H1 (cell line): ENCODE data around the gene STYK1. TPM values are rescaled to one million over a fixed set of nuclear protein-coding genes. Genes with fewer than 3 reads are reported as not detected.

Source experiments
- CTCF ChIA-PET: fragments of 300-600 bp; sonication (Branson Sonifier 250); formaldehyde crosslinking; loops from one replicate; lab custom pipeline; 2021; ENCODE audit not compliant: partially characterized antibody; lab: Charles Lee
- POLR2A ChIA-PET: fragments of 300-600 bp; sonication (Branson Sonifier 250); formaldehyde crosslinking; loops from one replicate; lab custom pipeline; 2021; ENCODE audit warnings: inconsistent platforms; ENCODE audit not compliant: partially characterized antibody; lab: Charles Lee
- DNase-seq, 2 experiments: peaks; one replicate each; pipeline versions ENCODE4 v3.0.0 to v3.0.0-alpha.2; 2010 to 2022; ENCODE audit warnings: low spot score in 2 of 2, low read depth in 1 of 2, mixed read lengths in 1 of 2
- FAIRE-seq: peaks from 2 replicates; lab custom pipeline; 2011; peaks lifted over from hg19 to GRCh38; lab: Jason Lieb, UNC
- H2AFZ ChIP-seq: 2 replicates; pipeline ENCODE4 v1.8.1; 2012; ENCODE audit warnings: low read length, inconsistent platforms
- H2AK5ac ChIP-seq: 2 replicates; pipeline ENCODE4 v1.6.1; 2013; ENCODE audit warnings: low read depth, low read length
- H2BK120ac ChIP-seq: replicated peaks from 2 replicates; pipeline ENCODE3; 2013; ENCODE audit warnings: low read depth, low read length, inconsistent platforms
- H2BK12ac ChIP-seq: 2 replicates; pipeline ENCODE4 v1.6.1; 2013; ENCODE audit warnings: low read depth, low read length
- H2BK15ac ChIP-seq: 2 replicates; pipeline ENCODE4 v1.6.1; 2013; ENCODE audit warnings: low read length
- H2BK20ac ChIP-seq: 2 replicates; pipeline ENCODE4 v1.6.1; 2013; ENCODE audit warnings: low read length
- H2BK5ac ChIP-seq: 2 replicates; pipeline ENCODE4 v1.6.1; 2013; ENCODE audit warnings: low read depth, low read length
- H3K14ac ChIP-seq: 2 replicates; pipeline ENCODE4 v1.6.1; 2013; ENCODE audit warnings: inconsistent platforms; ENCODE audit not compliant: insufficient read length
- H3K18ac ChIP-seq: 2 replicates; pipeline ENCODE4 v1.6.1; 2013; ENCODE audit warnings: low read length; ENCODE audit errors: extremely low read depth
- H3K23ac ChIP-seq: 2 replicates; pipeline ENCODE4 v1.6.1; 2013; ENCODE audit warnings: inconsistent platforms; ENCODE audit not compliant: insufficient read length
- H3K23me2 ChIP-seq: 2 replicates; pipeline ENCODE4 v1.6.1; 2013; ENCODE audit warnings: low read depth, low read length
- H3K27ac ChIP-seq: 2 replicates; pipeline ENCODE4 v1.6.1; 2011; ENCODE audit warnings: low read depth, low read length, inconsistent platforms
- H3K27me3 ChIP-seq, 4 experiments: replicated peaks in 1 of 4; 1 replicate in 1 of 4; 2 replicates in 3 of 4; pipeline versions ENCODE4 v1.6.1 to v1.8.1; 2011 to 2013; ENCODE audit warnings: low read length in 3 of 4, mild to moderate bottlenecking in 3 of 4, inconsistent platforms in 2 of 4, mixed read lengths in 2 of 4, moderate library complexity in 1 of 4; ENCODE audit not compliant: control insufficient read depth in 3 of 4, insufficient read depth in 3 of 4; ENCODE audit errors: extremely low read depth in 1 of 4
- H3K36me3 ChIP-seq, 4 experiments: 2 replicates each; pipeline versions ENCODE4 v1.6.1 to v1.8.1; 2011 to 2013; ENCODE audit warnings: mild to moderate bottlenecking in 4 of 4, low read length in 3 of 4, moderate library complexity in 2 of 4, control low read depth in 1 of 4, inconsistent platforms in 1 of 4; ENCODE audit not compliant: insufficient read depth in 4 of 4, control insufficient read depth in 2 of 4
- H3K4ac ChIP-seq: replicated peaks from 2 replicates; pipeline ENCODE3; 2013; ENCODE audit warnings: low read length, low read depth, mixed read lengths, inconsistent platforms; ENCODE audit not compliant: insufficient read length
- H3K4me1 ChIP-seq, 4 experiments: replicated peaks in 1 of 4; 1 replicate in 1 of 4; 2 replicates in 3 of 4; pipeline versions ENCODE4 v1.6.1 to v1.8.1; 2011 to 2013; ENCODE audit warnings: low read length in 3 of 4, inconsistent platforms in 2 of 4, mixed read lengths in 1 of 4; ENCODE audit not compliant: insufficient read depth in 4 of 4, control insufficient read depth in 3 of 4
- H3K4me2 ChIP-seq, 2 experiments: 2 replicates each; pipeline versions ENCODE4 v1.6.1 to v1.8.1; 2011 to 2013; ENCODE audit warnings: low read depth in 2 of 2, low read length in 2 of 2, control low read depth in 1 of 2, inconsistent platforms in 1 of 2, mild to moderate bottlenecking in 1 of 2; ENCODE audit not compliant: insufficient read depth in 1 of 2
- H3K4me3 ChIP-seq, 4 experiments: fragments of 200-600, 300-600 bp in 1 of 4; sonication (generic), shearing (Covaris generic), sonication (Bioruptor Twin) in 1 of 4; 2 replicates each; pipeline versions ENCODE4 v1.5.1 to v1.8.1; 2011 to 2016; ENCODE audit warnings: low read length in 4 of 4, low read depth in 3 of 4, control low read depth in 2 of 4, inconsistent platforms in 2 of 4, mild to moderate bottlenecking in 2 of 4, mixed read lengths in 1 of 4, moderate library complexity in 1 of 4; ENCODE audit not compliant: insufficient read depth in 2 of 4; ENCODE audit errors: extremely low read depth in 1 of 4
- H3K56ac ChIP-seq: replicated peaks from 2 replicates; pipeline ENCODE3; 2013; ENCODE audit warnings: low read depth, mild to moderate bottlenecking, mixed read lengths, low read length, inconsistent platforms; ENCODE audit not compliant: insufficient read length
- H3K79me1 ChIP-seq: 2 replicates; pipeline ENCODE4 v1.6.1; 2013; ENCODE audit warnings: low read depth, low read length, control low read depth
- H3K79me2 ChIP-seq, 2 experiments: 2 replicates each; pipeline versions ENCODE4 v1.6.1 to v1.8.1; 2012 to 2013; ENCODE audit warnings: low read length in 2 of 2, mild to moderate bottlenecking in 2 of 2, inconsistent platforms in 1 of 2; ENCODE audit not compliant: insufficient read depth in 2 of 2, control insufficient read depth in 1 of 2
- H3K9ac ChIP-seq, 4 experiments: replicated peaks in 1 of 4; 1 replicate in 1 of 4; 2 replicates in 3 of 4; pipeline versions ENCODE4 v1.6.1 to v1.8.1; 2011 to 2013; ENCODE audit warnings: low read depth in 3 of 4, low read length in 3 of 4, control low read depth in 2 of 4, mild to moderate bottlenecking in 2 of 4, moderate library complexity in 2 of 4, inconsistent platforms in 1 of 4; ENCODE audit errors: extremely low read depth in 1 of 4
- H3K9me3 ChIP-seq, 2 experiments: 2 replicates each; pipeline versions ENCODE4 v1.6.1 to v1.8.1; 2012 to 2013; ENCODE audit warnings: mild to moderate bottlenecking in 2 of 2, moderate library complexity in 2 of 2, control low read depth in 1 of 2, inconsistent platforms in 1 of 2, low read depth in 1 of 2, low read length in 1 of 2, mixed read lengths in 1 of 2; ENCODE audit not compliant: insufficient read depth in 2 of 2
- H4K20me1 ChIP-seq, 2 experiments: replicated peaks in 1 of 2; 2 replicates each; pipeline versions ENCODE3 to v1.8.1; 2011 to 2013; ENCODE audit warnings: inconsistent platforms in 2 of 2, low read length in 2 of 2, mild to moderate bottlenecking in 1 of 2; ENCODE audit not compliant: insufficient read depth in 2 of 2, control insufficient read depth in 1 of 2
- H4K5ac ChIP-seq: 2 replicates; pipeline ENCODE4 v1.6.1; 2013; ENCODE audit warnings: low read length, low read depth, mixed read lengths, inconsistent platforms; ENCODE audit not compliant: insufficient read length
- H4K8ac ChIP-seq: 2 replicates; pipeline ENCODE4 v1.8.0; 2013; ENCODE audit warnings: mild to moderate bottlenecking, moderate library complexity, low read length, inconsistent platforms; ENCODE audit not compliant: insufficient read depth; ENCODE audit errors: extremely low read depth
- H4K91ac ChIP-seq: replicated peaks from 2 replicates; pipeline ENCODE3; 2013; ENCODE audit warnings: low read length, mixed read lengths, inconsistent platforms; ENCODE audit not compliant: insufficient read length
- ATF2 ChIP-seq: IDR thresholded peaks from 2 replicates; pipeline ENCODE4 v1.6.1; 2012; ENCODE audit warnings: low read length, inconsistent platforms
- BACH1 ChIP-seq: IDR thresholded peaks from 2 replicates; pipeline ENCODE4 v1.6.1; 2012; ENCODE audit warnings: low read length, improper control_type of control experiment
- CEBPB ChIP-seq: IDR thresholded peaks from 2 replicates; pipeline ENCODE4 v1.6.1; 2012; ENCODE audit warnings: low read depth, low read length
- CHD2 ChIP-seq: IDR thresholded peaks from 2 replicates; pipeline ENCODE4 v1.6.1; 2012; ENCODE audit warnings: low read length, improper control_type of control experiment
- EP300 ChIP-seq, 2 experiments: IDR thresholded peaks; 1 replicate in 1 of 2; 2 replicates in 1 of 2; pipeline ENCODE4 v1.6.1; 2011 to 2012; ENCODE audit warnings: low read depth in 2 of 2, low read length in 2 of 2, mild to moderate bottlenecking in 2 of 2, borderline replicate concordance in 1 of 2, inconsistent platforms in 1 of 2, moderate library complexity in 1 of 2
- FOSL1 ChIP-seq: IDR thresholded peaks from 2 replicates; pipeline ENCODE4 v1.6.1; 2011; ENCODE audit warnings: mild to moderate bottlenecking, low read depth, low read length, moderate library complexity; ENCODE audit not compliant: insufficient read depth
- GABPA ChIP-seq: IDR thresholded peaks from 2 replicates; pipeline ENCODE4 v1.6.1; 2011; ENCODE audit warnings: mild to moderate bottlenecking, low read length, moderate library complexity, borderline replicate concordance; ENCODE audit not compliant: insufficient read depth
- JUN ChIP-seq: IDR thresholded peaks from 2 replicates; pipeline ENCODE4 v1.6.1; 2011; ENCODE audit warnings: low read depth, mild to moderate bottlenecking, improper control_type of control experiment, low read length
- NRF1 ChIP-seq: IDR thresholded peaks from 2 replicates; pipeline ENCODE4 v1.6.1; 2011; ENCODE audit warnings: mild to moderate bottlenecking, low read depth, low read length, improper control_type of control experiment
- RBBP5 ChIP-seq: IDR thresholded peaks from 2 replicates; pipeline ENCODE4 v1.7.1; 2012; ENCODE audit warnings: low read depth, mild to moderate bottlenecking, inconsistent platforms, low read length, moderate library complexity, borderline replicate concordance
- TCF12 ChIP-seq: IDR thresholded peaks from 2 replicates; pipeline ENCODE4 v1.6.1; 2011; ENCODE audit warnings: low read depth, mild to moderate bottlenecking, low read length
- WGBS, 2 experiments: shearing (Covaris generic) in 1 of 2; methylation state at CpG; one replicate each; pipeline versions ENCODE4 v1.1.6 to v1.1.7; 2013 to 2015; ENCODE audit warnings: low lambda C conversion rate in 2 of 2, mixed read lengths in 2 of 2, inconsistent platforms in 1 of 2, low coverage in 1 of 2, missing lambda C conversion rate in 1 of 2; ENCODE audit not compliant: insufficient replicate concordance in 2 of 2, insufficient coverage in 1 of 2, insufficient read length in 1 of 2; ENCODE audit errors: extremely low coverage in 1 of 2, missing lambda C conversion rate in 1 of 2; 5-methylcytosine and 5-hydroxymethylcytosine counted together
- polyA plus RNA-seq, 7 experiments: library from polyadenylated mRNA; depleted of rRNA in 3 of 7; stranded (reverse) in 5 of 7; unstranded in 2 of 7; fragments of >200 nt in 5 of 7; fragments of 200-250 nt in 2 of 7; gene quantifications; 1 replicate in 5 of 7; 2 replicates in 1 of 7; 4 replicates in 1 of 7; pipeline versions ENCODE4 v1.2.1 to v1.2.3, GENCODE V29; 2011 to 2013; ENCODE audit warnings: missing spikeins in 2 of 7, mixed read lengths in 2 of 7
- total RNA-seq: library from RNA; stranded (reverse); fragmentation: NEBNext Ultra II Directional; extraction: Animal tissue kit (Norgen Biotek cat#: 25700); gene quantifications from 2 replicates; pipeline ENCODE4 v1.2.1, GENCODE V29; 2021
- TF ChIP-seq, protein P1 (sequence below): IDR thresholded peaks from 2 replicates; pipeline ENCODE4 v1.6.1; 2012; ENCODE audit warnings: inconsistent platforms

The STYK1 gene
- total and polyA plus RNA-seq, 2 of the 8 experiments (the other 6 are each of a cell fraction or from before 2014, with no cell fraction given), result 0.38 to 1.1 TPM

DNA sequence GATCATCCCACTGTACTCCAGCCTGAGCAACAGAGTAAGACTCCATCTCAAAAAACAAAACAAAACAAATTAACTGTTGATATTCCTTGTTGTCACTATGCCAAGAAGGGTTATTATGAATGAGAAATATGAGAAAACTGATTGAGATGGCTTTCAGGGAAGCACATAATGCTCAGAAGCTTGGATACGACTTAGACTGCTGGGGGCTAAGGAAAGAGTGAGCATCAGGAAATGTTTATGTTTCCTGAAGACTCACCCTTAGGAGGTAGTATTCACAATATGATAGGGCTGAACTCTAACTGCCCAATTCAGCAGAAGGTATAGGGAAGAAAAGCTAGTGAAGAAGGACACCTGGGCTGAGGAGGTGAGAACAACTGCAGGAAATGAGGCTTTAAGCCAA, 6.3 kb downstream of the STYK1 start:
- Histone ChIP-seq H2BK15ac (no peak overlapping the region), H2BK12ac (no peak overlapping the region), H4K5ac (no peak overlapping the region), H2BK20ac (no peak overlapping the region), H3K27ac (no peak overlapping the region), H3K79me2 (no peaks in the 10 kb centered on the region), H2BK5ac (no peak overlapping the region), H2BK120ac (no peak overlapping the region), H3K27me3 (no peaks in the 10 kb centered on the region), H3K14ac (no peak overlapping the region), H4K20me1 (no peaks in the 10 kb centered on the region), H4K8ac (no peak overlapping the region), H2AK5ac (no peak overlapping the region), H3K4me1 (no peaks in the 10 kb centered on the region), H4K91ac (no peak overlapping the region), H3K4me3 (no peak overlapping the region), H3K9ac (no peak overlapping the region), H3K56ac (no peak overlapping the region), H3K4me2 (no peak overlapping the region), H3K18ac (no peak overlapping the region), H3K36me3 (no peaks in the 10 kb centered on the region), H2AFZ (no peak overlapping the region), H3K23ac (no peak overlapping the region), H3K4ac (no peak overlapping the region), H3K23me2 (no peaks in the 10 kb centered on the region), H3K9me3 (no peaks in the 10 kb centered on the region), H3K79me1 (no peaks in the 10 kb centered on the region)
- WGBS, 2 experiments, result 89% methylated on average over 1 of the region's 1 CpG; no CpG with 5 or more reads in 1 of the 2 experiments
- ChIA-PET CTCF (interaction anchor here (0.6 to 1.1 kb wide), 2 partner anchors 349 to 534 kb away, joined by 3 read pairs; no protein-coding TSS in a partner anchor), POLR2A (interaction anchor here (2.1 kb wide), 1 partner anchor 54 kb away, joined by 12 read pairs; the partner anchor contains the start of gene MAGOHB)
- FAIRE-seq (no peak), DNase-seq (no peak)
- no peak for TF ChIP-seq BACH1
- no peak for TF ChIP-seq EP300 (IDR thresholded peaks at IDR 0.05; ENCODE audit: borderline replicate concordance in 1 of 2, low read depth in 2 of 2, low read length in 2 of 2)
- no peak for TF ChIP-seq ATF2
- TF ChIP-seq CEBPB, result no peak
- TF ChIP-seq RBBP5, result no peak
- TF ChIP-seq FOSL1, result no peak
- TF ChIP-seq NRF1, result no peak
- no peak for TF ChIP-seq GABPA
- TF ChIP-seq, protein P1, sequence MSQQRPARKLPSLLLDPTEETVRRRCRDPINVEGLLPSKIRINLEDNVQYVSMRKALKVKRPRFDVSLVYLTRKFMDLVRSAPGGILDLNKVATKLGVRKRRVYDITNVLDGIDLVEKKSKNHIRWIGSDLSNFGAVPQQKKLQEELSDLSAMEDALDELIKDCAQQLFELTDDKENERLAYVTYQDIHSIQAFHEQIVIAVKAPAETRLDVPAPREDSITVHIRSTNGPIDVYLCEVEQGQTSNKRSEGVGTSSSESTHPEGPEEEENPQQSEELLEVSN, result no peak
- TF ChIP-seq CHD2, result no peak
- no peak for TF ChIP-seq TCF12
- TF ChIP-seq JUN, result no peak
